Natural killer cell (primary cell): ENCODE measurements around the gene ROR1. TPM values are rescaled to one million over a fixed set of nuclear protein-coding genes. Genes with fewer than 3 reads are reported as not detected.

Experiments used
- ATAC-seq, 3 donors: fragments of 150-1000 bp in 2 of 3; fragments of 200-7000 bp in 1 of 3; cut with Tn5 transposase; 1 replicate in 1 of 3; 2 replicates in 2 of 3; pipeline ENCODE4 v1.10.0; 2021; ENCODE audit warnings: mild to moderate bottlenecking in 2 of 3, moderate library complexity in 2 of 3
- DNase-seq, 2 donors: peaks; one replicate each; pipeline versions ENCODE4 v3.0.0 to v3.0.0-alpha.2; 2013 to 2021; ENCODE audit warnings: mixed read lengths in 1 of 2
- H3K27ac ChIP-seq: one replicate; pipeline ENCODE4 v1.5.1; 2013; ENCODE audit warnings: mild to moderate bottlenecking, low read length
- H3K27me3 ChIP-seq: one replicate; pipeline ENCODE4 v1.6.1; 2013; ENCODE audit warnings: low read length; ENCODE audit not compliant: control insufficient read depth, insufficient read depth
- H3K36me3 ChIP-seq: one replicate; pipeline ENCODE4 v1.6.1; 2013; ENCODE audit warnings: low read length; ENCODE audit not compliant: control insufficient read depth, insufficient read depth
- H3K4me1 ChIP-seq: one replicate; pipeline ENCODE4 v1.6.1; 2013; ENCODE audit warnings: low read length; ENCODE audit not compliant: control insufficient read depth, insufficient read depth
- H3K4me3 ChIP-seq: one replicate; pipeline ENCODE4 v1.5.1; 2013; ENCODE audit warnings: low read length
- H3K9me3 ChIP-seq: one replicate; pipeline ENCODE4 v1.6.1; 2013; ENCODE audit warnings: low read length; ENCODE audit not compliant: control insufficient read depth, insufficient read depth
- H3K27ac Mint-ChIP-seq, 2 donors: one replicate each; pipeline ENCODE4 v1.8.0; 2022; ENCODE audit warnings: mild to moderate bottlenecking in 2 of 2, mixed read lengths in 2 of 2, moderate library complexity in 1 of 2
- H3K27me3 Mint-ChIP-seq, 2 donors: one replicate each; pipeline ENCODE4 v1.8.0; 2022; ENCODE audit warnings: low read depth in 2 of 2, mixed read lengths in 2 of 2
- H3K36me3 Mint-ChIP-seq: one replicate; pipeline ENCODE4 v1.8.0; 2022; ENCODE audit warnings: mixed read lengths
- H3K4me1 Mint-ChIP-seq, 2 donors: one replicate each; pipeline ENCODE4 v1.8.0; 2022; ENCODE audit warnings: mixed read lengths in 2 of 2
- H3K4me3 Mint-ChIP-seq: one replicate; pipeline ENCODE4 v1.8.0; 2022; ENCODE audit warnings: mild to moderate bottlenecking, moderate library complexity, mixed read lengths
- H3K9me3 Mint-ChIP-seq, 2 donors: one replicate each; pipeline ENCODE4 v1.8.0; 2022; ENCODE audit warnings: mixed read lengths in 2 of 2
- WGBS: methylation state at CpG from one replicate; pipeline ENCODE4 v1.1.7; 2013; ENCODE audit warnings: missing lambda C conversion rate; ENCODE audit not compliant: insufficient coverage; 5-methylcytosine and 5-hydroxymethylcytosine counted together
- intact Hi-C: fragments of 100-400 bp; cut with micrococcal nuclease; formaldehyde crosslinking; loops from one replicate; pipeline ENCODE4 v1.14.2; 2022
- total RNA-seq, 4 donors: library from RNA; stranded (reverse); fragments of 120-200 nt in 1 of 4; gene quantifications; one replicate each; pipeline versions ENCODE4 v1.2.3 to v1.2.4, GENCODE V29; 2013 to 2022
- TF ChIP-seq, protein P1 (sequence below): fragments of 200-600 bp; IDR thresholded peaks from one replicate; pipeline ENCODE4 v1.8.0; 2022; ENCODE audit warnings: antibody characterized with exemption

The ROR1 gene
- total RNA-seq, 3 donors from 2014 or later (not counting 1 experiment from before 2014, with no cell fraction given), result 0.05 to 0.35 (median 0.27) TPM

DNA sequence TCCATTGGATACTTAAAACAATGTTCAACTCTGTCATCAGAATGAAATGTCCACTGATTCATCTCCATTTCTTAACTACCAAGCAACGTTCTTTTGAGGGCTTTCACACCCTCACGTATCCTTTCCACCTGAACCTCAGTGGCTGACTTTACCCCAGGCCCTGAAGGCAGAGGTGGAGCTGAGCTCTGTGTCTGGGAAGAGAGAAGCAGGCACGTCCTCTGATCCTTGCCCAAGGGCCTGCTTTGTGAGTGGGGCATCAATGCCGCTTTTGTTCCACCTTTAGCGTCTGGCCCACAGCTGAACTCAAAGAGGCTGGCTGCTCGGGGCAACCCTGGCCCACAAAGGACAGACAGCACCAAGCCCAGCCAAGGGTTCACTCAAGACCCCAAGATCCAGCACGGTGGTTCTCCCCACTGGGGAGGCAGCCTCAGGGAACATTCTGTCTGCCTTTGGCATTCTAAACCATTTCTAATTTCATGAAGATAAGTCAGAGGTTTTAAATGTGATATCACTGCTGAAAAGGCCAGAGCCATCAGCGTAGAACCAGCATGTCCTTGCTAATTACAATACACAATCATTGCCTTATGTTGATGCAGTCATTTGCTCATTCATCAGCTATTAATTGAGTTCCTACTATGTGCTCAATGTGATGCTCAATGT is 303.6 kb downstream of the ROR1 start:
- TF ChIP-seq, protein P1, sequence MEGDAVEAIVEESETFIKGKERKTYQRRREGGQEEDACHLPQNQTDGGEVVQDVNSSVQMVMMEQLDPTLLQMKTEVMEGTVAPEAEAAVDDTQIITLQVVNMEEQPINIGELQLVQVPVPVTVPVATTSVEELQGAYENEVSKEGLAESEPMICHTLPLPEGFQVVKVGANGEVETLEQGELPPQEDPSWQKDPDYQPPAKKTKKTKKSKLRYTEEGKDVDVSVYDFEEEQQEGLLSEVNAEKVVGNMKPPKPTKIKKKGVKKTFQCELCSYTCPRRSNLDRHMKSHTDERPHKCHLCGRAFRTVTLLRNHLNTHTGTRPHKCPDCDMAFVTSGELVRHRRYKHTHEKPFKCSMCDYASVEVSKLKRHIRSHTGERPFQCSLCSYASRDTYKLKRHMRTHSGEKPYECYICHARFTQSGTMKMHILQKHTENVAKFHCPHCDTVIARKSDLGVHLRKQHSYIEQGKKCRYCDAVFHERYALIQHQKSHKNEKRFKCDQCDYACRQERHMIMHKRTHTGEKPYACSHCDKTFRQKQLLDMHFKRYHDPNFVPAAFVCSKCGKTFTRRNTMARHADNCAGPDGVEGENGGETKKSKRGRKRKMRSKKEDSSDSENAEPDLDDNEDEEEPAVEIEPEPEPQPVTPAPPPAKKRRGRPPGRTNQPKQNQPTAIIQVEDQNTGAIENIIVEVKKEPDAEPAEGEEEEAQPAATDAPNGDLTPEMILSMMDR, result no peak
- no peaks in the 10 kb centered on the region for H3K27me3 ChIP-seq
- no peak for ATAC-seq
- 65% methylated on average over 8 of the region's 8 CpGs for WGBS
- Mint-ChIP-seq H3K27ac (no peak overlapping the region), H3K36me3 (no peaks in the 10 kb centered on the region), H3K9me3 (no peaks in the 10 kb centered on the region), H3K27me3 (no peaks in the 10 kb centered on the region), H3K4me1 (peaks cover 11 to 14% of the 10 kb centered on the region in 2 donors), H3K4me3 (no peak overlapping the region)
- intact Hi-C loops, result no loop called here
- H3K4me1 ChIP-seq, result peaks cover 16% of the 10 kb centered on the region
- no peaks in the 10 kb centered on the region for H3K9me3 ChIP-seq
- DNase-seq, result no peak
- H3K36me3 ChIP-seq, result no peaks in the 10 kb centered on the region
- no peak overlapping the region for H3K4me3 ChIP-seq
- H3K27ac ChIP-seq, result no peak overlapping the region

GRCh38 chr1:64080941-64081562 is 307.2 kb downstream of the ROR1 start:
- H3K27ac ChIP-seq, result no peak overlapping the region
- no peaks in the 10 kb centered on the region for H3K36me3 Mint-ChIP-seq
- no peaks in the 10 kb centered on the region for H3K9me3 Mint-ChIP-seq
- H3K27ac Mint-ChIP-seq, result no peak overlapping the region
- H3K4me1 Mint-ChIP-seq, result peaks cover 2% of the 10 kb centered on the region in 2 donors
- TF ChIP-seq, protein P1, result no peak
- ATAC-seq (no peak), DNase-seq (no peak)
- H3K36me3 ChIP-seq, result no peaks in the 10 kb centered on the region
- H3K4me1 ChIP-seq, result peaks cover 5% of the 10 kb centered on the region
- H3K4me3 Mint-ChIP-seq, result no peak overlapping the region
- H3K9me3 ChIP-seq, result no peaks in the 10 kb centered on the region
- intact Hi-C loops, result no loop called here
- no peak overlapping the region for H3K4me3 ChIP-seq
- no peaks in the 10 kb centered on the region for H3K27me3 ChIP-seq
- no peaks in the 10 kb centered on the region for H3K27me3 Mint-ChIP-seq
- WGBS, result 100% methylated on average over 1 of the region's 3 CpGs

- Histone ChIP-seq H3K27me3 (no peaks in the 10 kb centered on the region), H3K4me1 (peaks cover 1% of the 10 kb centered on the region), H3K4me3 (no peak overlapping the region), H3K27ac (no peak overlapping the region), H3K36me3 (no peaks in the 10 kb centered on the region), H3K9me3 (no peaks in the 10 kb centered on the region)
- intact Hi-C loops, result no loop called here
- H3K27me3 Mint-ChIP-seq, result no peaks in the 10 kb centered on the region
- WGBS, result 77% methylated on average over 3 of the region's 3 CpGs
- DNase-seq (no peak), ATAC-seq (no peak)
- no peaks in the 10 kb centered on the region for H3K36me3 Mint-ChIP-seq
- TF ChIP-seq, protein P1, result no peak
- no peak overlapping the region for H3K27ac Mint-ChIP-seq
- H3K9me3 Mint-ChIP-seq, result no peaks in the 10 kb centered on the region
- no peaks in the 10 kb centered on the region for H3K4me1 Mint-ChIP-seq
- H3K4me3 Mint-ChIP-seq, result no peak overlapping the region
These were observed 308.6 kb downstream of the ROR1 start for GRCh38 chr1:64082459-64082858.
